Tibial artery (tissue), 4 donors: ENCODE measurements around the gene PAOX.
A peak's percentile ranks its signal among the peaks of the same experiment; 100 is the strongest.

Source experiments
- DNase-seq, 2 donors: peaks; one replicate each; pipeline ENCODE4 v3.0.0-alpha.2; 2019
- H3K27ac ChIP-seq, 2 donors: fragments of 200-600 bp; sonication (generic) in 1 of 2; 1 replicate in 1 of 2; 2 replicates in 1 of 2; pipeline ENCODE4 v1.5.1; 2018 to 2019; ENCODE audit warnings: mild to moderate bottlenecking in 1 of 2
- H3K27me3 ChIP-seq, 2 donors: fragments of 200-600 bp; sonication (generic) in 1 of 2; one replicate each; pipeline versions ENCODE4 v1.5.1 to v1.6.0; 2016 to 2019
- H3K36me3 ChIP-seq, 3 donors: fragments of 200-600 bp; sonication (generic) in 2 of 3; one replicate each; pipeline ENCODE4 v1.5.1; 2016 to 2019; ENCODE audit warnings: mild to moderate bottlenecking in 2 of 3
- H3K4me1 ChIP-seq, 4 donors: fragments of 200-600 bp; sonication (generic) in 2 of 4; 1 replicate in 3 of 4; 2 replicates in 1 of 4; pipeline ENCODE4 v1.5.1; 2016 to 2019
- H3K4me3 ChIP-seq, 2 donors: fragments of 200-600 bp; sonication (generic) in 1 of 2; 1 replicate in 1 of 2; 2 replicates in 1 of 2; pipeline ENCODE4 v1.5.1; 2018 to 2019; ENCODE audit warnings: mild to moderate bottlenecking in 2 of 2
- H3K9me3 ChIP-seq, 3 donors: fragments of 200-600 bp; sonication (generic) in 1 of 3; one replicate each; pipeline ENCODE4 v1.5.1; 2016 to 2019
- CTCF ChIP-seq, 2 experiments: fragments of 200-600 bp in 1 of 2; fragments of 450-650 bp in 1 of 2; IDR thresholded peaks; one replicate each; pipeline ENCODE4 v1.5.1; 2017 to 2019; ENCODE audit warnings: antibody characterized with exemption in 2 of 2, mild to moderate bottlenecking in 1 of 2, moderate library complexity in 1 of 2
- intact Hi-C: fragments of 100-400 bp; cut with DNase I; formaldehyde crosslinking; loops from one replicate; pipeline ENCODE4 v1.15.0; 2023; ENCODE audit warnings: low total_unique reads

The PAOX gene

DNA sequence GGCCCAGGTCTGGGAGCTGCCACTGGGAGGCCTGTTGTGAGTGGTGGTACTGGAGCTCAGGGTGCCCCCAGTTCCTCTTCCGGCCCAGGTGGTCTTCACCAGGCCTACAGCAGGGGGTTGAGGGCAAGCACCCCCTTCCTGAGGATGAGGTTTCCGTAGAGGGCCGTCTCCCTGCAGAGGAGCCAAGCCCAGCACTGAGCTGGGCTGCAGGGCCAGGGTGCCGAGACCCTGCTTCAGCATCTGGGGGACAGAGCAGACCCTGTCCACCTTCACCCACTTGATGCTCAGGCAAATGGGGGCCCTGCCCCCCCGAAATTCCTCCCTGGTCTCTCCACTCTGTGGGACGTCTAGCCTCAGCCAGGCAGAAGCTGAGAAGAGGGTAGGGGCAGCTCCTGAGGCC, 23.8 kb upstream of the PAOX start:
- DNase-seq: no peak
- Histone ChIP-seq H3K4me3 (no peak overlapping the region), H3K4me1 (peaks cover 0 to 26% (median 16%) of the 10 kb centered on the region in 4 donors), H3K27ac (no peak overlapping the region), H3K9me3 (no peaks in the 10 kb centered on the region), H3K36me3 (peaks cover 0 to 4% (median 0%) of the 10 kb centered on the region in 3 donors), H3K27me3 (peaks cover 0 to 27% of the 10 kb centered on the region in 2 donors)
- intact Hi-C loops: no loop called here
- TF ChIP-seq CTCF (IDR thresholded peaks at IDR 0.05): no peak

DNA sequence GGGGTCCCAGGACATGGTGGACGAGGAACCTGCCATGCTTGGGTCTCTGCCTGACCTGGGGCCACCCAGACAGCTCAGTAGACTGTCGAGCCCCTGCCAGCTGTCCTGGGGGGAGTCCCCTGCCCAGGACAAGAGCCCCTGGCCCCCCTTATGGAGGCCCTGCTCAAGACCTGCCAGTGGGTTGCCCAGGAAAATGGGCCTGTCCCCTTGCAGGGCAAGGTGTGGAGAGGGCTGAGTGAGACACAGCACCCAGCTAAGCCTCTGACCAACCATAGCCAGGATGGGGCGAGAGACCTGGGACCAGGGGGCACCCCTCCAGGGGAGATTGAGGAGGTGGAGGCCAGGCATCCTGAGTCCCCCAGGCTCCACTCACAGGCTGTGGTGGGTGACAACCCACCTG, 23.1 kb upstream of the PAOX start:
- intact Hi-C loops: no loop called here
- no peak overlapping the region for H3K4me3 ChIP-seq
- peaks cover 0 to 20% of the 10 kb centered on the region in 2 donors for H3K27me3 ChIP-seq
- no peak overlapping the region for H3K27ac ChIP-seq
- H3K4me1 ChIP-seq: peaks cover 0 to 26% (median 16%) of the 10 kb centered on the region in 4 donors
- peaks cover 0 to 4% (median 0%) of the 10 kb centered on the region in 3 donors for H3K36me3 ChIP-seq
- no peak for DNase-seq
- TF ChIP-seq CTCF (IDR thresholded peaks at IDR 0.05): no peak
- no peaks in the 10 kb centered on the region for H3K9me3 ChIP-seq

GRCh38 chr10:133356549-133357284, 22.3 kb upstream of the PAOX start:
- DNase-seq: no peak
- Histone ChIP-seq H3K27ac (no peak overlapping the region), H3K27me3 (peaks cover 0 to 12% of the 10 kb centered on the region in 2 donors)

DNA sequence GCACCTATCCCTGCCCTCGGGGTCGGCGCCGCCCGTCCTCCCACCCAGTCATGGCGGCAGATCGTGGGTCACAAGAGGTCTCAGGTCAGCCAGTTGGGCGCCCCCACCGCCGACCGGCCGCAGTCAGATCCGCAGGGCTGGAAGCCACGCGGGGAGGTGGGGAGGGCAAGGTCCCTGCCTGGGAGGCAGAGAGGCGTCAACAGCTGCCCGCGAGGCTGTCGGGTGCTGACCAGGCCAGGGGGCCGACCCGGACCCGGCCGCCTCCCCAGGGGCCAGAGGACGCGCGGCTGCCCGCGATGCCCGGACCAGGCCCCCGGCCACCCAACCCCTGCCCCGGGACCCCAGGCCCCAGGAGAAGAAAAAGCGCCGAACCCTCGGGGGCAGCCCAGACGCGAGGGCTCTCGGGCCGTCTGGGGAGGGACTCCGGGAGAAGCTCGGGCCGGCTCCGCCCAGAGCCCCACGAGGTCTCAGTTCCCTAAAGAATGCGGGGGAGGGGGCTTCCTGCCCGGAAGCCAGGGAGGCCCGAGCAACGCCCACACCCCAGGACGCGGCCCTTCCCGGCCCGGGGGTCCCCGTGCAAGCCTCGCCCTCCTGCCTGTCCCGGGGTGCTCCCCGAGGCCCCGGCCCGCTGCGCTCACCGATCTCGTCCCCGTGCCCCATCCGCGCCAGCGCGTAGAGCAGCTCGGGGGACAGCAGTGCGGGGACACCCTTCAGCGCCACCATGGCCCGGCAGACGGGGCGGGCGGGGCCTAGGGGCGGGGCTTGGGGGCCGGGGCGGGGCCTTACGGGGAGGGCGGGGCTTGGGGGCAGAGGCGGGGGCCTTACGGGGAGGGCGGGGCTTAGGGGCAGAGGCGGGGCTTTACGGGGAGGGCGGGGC, 21.5 kb upstream of the PAOX start, which contains the start of gene FUOM:
Gene FUOM, minus strand, starts transcription at position 735 of the 877 bp plus-strand sequence. Its CDS starts 12 bp downstream, at position 723.
- H3K36me3 ChIP-seq: peaks cover 0 to 15% (median 14%) of the 10 kb centered on the region in 3 donors
- no peak for DNase-seq
- peaks cover 0 to 26% (median 16%) of the 10 kb centered on the region in 4 donors for H3K4me1 ChIP-seq
- TF ChIP-seq CTCF (IDR thresholded peaks at IDR 0.05): no peak
- H3K27me3 ChIP-seq: peaks cover 0 to 5% of the 10 kb centered on the region in 2 donors
- H3K4me3 ChIP-seq: peak within 1 kb of the TSS; percentile 56 to 74
- intact Hi-C loops: no loop called here
- H3K27ac ChIP-seq: peak within 1 kb of the TSS; percentile 58 to 60
- no peaks in the 10 kb centered on the region for H3K9me3 ChIP-seq

More at GRCh38 chr10:133356549-133357284, 22.3 kb upstream of the PAOX start:
- Histone ChIP-seq H3K9me3 (no peaks in the 10 kb centered on the region), H3K4me3 (peak overlapping the region; percentile 56 to 74), H3K36me3 (peaks cover 0 to 7% (median 6%) of the 10 kb centered on the region in 3 donors), H3K4me1 (peaks cover 0 to 26% (median 16%) of the 10 kb centered on the region in 4 donors)
- intact Hi-C loops: no loop called here
- no peak for TF ChIP-seq CTCF (IDR thresholded peaks at IDR 0.05)

DNA sequence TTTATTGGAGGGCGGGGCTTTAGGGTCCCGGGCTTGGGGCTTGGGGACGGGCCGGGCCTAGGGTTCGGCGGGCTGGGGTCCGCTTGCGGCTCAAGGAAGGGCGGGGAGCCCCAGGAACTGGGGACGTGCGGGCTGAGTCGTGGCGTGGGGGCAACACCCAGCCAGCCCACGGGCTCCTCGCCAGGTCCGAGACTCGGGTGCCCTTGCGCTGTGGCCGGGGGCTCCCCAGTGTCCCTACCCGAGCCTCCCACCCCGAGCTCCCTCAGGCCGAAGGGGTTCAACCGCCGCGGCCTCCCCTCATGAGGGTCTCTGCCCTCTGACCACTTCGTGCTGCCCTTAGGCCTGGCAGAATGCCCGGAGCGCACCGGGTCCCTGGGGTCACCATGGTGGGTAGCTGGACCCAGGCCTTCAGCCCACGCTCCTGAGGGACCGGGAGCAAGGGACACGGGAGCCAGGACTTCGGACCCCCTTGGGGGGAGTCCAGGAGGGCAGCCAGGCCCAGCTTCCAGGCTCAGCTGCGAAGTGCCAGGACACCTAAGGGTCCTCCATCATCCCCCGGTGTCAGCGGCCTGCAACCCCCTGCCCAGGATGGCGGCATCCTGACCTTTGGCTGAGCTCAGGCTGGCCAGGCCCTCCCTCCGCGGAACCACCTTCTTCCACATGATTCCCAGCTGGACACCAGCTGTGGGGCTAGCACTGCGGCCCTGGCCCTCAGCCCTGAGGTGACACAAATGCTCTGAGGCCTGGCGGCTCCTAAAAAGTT, 20.7 kb upstream of the PAOX start:
- Histone ChIP-seq H3K27ac (no peak overlapping the region), H3K9me3 (no peaks in the 10 kb centered on the region), H3K27me3 (peaks cover 0 to 5% of the 10 kb centered on the region in 2 donors), H3K4me3 (peak overlapping the region; percentile 56 to 74), H3K4me1 (peaks cover 0 to 26% (median 16%) of the 10 kb centered on the region in 4 donors), H3K36me3 (peaks cover 0 to 23% (median 22%) of the 10 kb centered on the region in 3 donors)
- intact Hi-C loops: no loop called here
- no peak for TF ChIP-seq CTCF (IDR thresholded peaks at IDR 0.05)
- DNase-seq: no peak
